ENCODE results near the gene NUCKS1.

NUCKS1 gene

DNA sequence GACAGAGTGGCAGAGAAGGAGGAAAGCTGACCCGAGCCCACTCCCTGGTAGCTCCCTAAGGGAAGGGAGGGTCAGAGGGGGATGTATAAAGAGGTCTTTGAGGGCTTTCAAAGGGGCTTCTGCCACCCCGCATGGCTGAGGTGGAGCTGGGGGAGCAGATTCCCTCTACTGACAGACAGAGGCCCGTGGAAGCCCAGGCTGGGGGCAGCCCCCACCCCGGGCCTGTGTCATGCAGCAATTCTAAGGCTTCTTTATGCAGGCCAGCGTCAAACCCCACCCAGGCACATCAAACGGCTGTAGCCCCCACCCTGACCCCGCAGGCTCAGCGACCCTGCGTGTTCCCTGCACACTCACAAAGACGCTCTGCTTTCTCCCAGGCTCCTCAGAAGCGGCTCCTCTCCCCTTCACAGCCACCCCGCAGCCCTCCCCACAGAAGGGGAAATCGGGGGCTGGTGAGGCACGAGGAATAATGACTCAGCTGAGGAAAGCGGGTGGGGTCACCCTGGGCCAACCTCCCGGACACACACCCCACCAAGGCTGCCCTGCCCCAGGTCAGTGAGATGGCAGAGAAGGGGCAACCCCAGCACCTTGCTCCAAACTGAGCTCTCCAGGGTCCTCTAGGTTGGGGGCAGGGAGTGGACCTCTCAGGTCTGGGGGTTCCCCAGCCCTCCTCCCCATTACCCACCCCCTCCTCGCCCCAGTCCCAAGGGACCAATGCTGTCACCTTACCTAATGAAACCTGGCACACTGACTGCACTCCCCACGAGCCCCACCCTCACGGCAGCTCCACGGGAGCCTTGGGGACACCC, 80.4 kb downstream of the NUCKS1 start:
- DNase-seq (ENCODE audit: low spot score), result peak; percentile 59

DNA sequence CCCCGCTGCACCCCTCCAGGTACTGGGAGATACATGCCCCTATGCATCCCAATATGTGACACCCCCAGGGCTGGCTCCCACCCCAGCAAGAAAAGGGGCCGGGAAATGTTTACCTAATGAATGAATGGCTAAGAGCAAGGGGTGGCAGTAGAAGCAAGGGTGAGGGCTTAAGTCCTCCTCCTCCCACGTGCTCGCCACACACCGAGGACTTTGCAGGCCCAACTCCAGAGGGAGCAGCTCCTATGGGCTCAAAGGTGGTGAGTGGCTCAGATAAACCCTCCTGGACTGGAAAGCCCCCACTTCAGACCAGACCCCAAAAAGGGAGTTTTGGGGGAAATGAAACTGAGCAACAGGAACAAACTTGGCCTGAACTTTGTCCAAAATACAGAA, 81.0 kb downstream of the NUCKS1 start:
- peak; percentile 51 for DNase-seq (ENCODE audit: low spot score)

DNA sequence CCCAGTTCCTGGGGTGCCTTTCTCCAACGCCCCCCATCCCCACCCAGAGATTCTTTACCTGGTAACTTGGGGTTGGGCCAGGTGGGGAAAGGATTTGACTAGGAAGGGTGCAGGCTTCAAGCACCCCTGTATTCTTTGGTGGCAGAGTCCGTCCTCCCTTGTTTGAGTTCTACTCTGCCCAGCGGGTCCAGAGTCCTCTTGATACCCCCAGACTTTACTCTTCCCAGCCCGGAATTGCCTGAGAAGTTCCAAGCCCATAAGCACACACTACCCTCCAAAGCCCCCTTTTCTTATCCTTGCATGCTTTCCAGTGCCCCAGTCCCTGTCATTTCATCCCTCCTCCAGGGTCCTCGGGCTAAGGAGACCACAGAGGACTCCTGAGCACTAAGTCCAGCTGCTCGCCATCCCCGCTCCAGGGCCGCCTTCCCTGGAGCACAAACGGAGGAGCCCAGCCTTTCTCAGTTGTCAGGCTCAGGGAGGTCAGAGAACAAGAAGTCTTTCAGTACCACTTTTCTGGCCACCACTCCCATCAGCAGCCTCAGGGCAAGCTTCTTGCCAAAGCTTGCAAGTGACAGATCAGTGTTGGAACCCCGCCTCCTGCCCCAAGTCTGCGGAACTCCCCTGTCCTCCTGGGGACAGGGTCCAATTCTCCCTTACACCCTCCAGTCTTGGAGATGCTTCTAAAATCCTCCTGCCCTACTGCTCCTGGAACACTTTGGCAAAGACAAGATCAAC, 81.9 kb downstream of the NUCKS1 start:
- peak; percentile 58 for DNase-seq (ENCODE audit: low spot score)

DNA sequence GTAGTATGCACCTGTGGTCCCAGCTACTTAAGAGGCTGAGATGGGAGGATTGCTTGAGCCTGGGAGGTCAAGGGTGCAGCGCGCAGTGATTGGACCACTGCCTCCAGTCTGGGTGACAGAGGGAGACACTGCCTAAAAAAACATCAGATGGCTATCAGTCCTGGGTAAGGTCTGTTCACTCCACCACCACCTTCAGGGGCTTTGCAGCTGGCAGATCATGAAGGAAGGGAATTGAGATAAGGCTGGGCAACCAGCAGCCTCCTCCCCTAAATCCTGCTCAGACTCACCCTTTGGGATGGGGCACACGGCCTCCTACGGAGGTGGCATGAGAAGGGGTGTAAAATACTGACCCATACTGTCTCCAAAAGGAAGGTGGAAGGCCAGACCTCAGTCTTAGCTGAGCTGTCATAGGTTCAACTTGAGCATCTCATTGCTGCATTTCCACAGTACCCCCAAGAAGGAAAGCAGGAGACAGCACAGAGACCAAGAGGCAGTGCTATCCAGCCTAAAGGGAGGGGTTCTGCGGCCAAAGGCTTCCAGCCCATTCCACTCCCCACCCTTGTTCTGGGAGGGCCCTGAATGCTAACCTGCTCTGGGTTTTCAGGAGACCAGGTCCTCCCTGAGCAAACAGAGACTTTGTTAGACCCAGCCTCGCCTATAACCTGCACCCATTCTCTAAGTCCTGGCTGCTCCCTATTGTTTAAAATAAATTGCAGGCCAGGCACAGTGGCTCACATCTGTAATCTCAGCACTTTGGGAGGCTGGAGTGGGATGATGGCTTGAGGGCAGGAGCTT, 83.4 kb downstream of the NUCKS1 start:
- DNase-seq (ENCODE audit: low spot score), result no peak

DNA sequence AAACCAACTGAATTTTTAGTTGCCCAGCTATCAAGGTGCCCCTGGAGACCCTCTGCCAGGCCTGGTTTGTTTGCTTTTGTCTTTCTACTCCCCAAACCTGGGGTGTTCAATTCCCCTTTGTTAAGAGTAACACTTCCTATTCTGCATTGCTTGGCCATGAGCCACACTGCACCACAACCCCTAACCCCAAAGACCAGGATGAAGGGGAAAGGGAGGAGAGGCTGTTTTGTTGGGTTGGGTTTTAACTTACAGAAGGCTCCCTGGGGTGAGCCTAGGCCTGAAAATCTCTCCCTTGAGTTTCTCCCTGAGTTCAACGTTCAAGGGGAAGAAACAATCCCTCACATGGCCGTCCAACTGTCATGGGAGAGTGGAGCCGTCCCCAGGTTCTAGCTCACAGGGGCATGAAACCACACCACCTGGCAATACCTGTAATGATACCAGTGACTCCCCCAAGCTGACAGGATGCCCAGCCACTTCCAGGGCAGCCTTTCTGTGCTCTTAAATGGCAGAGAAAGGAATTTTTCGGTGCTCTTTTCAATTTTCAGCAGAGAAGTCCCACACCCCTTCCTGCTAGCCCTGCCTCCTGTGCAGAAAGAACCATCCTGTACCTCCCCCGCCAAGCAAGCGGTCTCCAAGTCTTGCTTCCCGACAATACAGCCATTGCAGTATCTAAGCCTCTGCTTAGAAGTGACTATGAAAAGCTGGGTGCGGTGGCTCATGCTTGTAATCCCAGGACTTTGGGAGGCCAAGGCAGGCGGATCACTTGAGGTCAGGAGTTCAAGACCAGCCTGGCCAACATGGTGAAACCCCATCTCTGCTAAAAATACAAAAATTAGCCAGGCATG, 84.6 kb downstream of the NUCKS1 start:
- no peak for DNase-seq (ENCODE audit: low spot score)

DNA sequence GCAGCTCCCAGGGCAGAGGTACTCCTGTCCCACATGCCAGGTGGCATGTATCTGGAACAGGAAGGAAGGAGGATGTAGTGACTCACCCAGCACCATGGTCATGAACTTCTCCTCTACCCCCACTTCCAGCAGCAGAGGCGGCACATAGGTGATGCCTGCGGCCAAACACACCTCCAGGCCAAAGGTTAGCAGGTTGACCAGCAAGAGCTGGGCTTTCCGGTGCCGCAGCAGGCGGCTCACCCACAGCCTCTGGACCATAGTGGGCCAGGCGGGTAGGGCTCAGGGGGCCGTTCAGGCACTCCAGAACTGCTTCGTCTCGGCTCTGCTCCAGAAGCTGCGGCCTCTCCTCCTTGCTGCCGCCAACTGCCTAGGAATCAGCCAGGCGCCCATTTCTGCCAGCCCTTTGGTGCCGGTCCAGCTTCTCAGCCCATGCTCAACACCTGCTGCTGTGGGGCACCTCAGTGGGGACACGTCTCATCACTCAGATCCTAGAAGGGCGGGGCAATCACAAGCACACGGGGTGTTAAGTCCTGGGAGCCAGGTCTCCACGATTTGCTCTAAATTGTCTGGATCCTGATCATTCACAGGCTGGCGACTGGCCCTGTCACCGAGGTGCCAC, 85.5 kb downstream of the NUCKS1 start:
- no peak for DNase-seq (ENCODE audit: low spot score)

DNA sequence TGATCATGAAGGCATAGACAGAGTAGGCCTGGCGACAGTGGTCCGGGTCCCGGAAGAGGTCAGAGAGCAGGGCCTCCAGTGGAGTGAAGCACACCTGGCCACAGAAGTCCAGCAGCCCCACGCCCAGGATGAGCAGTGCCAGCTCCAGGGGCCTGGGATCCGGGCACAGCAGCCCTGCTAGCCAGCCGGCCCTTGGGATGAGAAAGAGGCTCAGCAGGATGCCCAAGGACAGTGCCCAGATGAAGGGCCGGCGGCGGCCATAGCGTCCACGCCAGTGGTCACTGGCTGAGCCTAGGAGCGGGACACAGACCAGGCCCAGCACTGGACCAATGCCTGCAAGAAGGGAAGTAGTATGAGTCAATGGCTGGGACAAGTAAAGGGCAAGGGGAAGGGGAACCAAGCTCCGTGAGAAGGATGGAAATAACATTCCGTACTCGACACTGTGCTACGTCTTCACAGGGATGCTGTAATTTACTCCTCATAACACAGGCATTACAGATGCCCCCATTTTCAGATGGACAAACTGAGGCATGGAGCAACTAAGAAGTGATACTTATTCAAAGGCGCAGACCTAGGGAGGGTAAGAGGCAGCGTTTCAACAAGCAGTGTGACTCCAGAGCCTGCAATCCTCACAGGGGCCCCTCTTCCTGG, 86.6 kb downstream of the NUCKS1 start:
- no peak for DNase-seq (ENCODE audit: low spot score)
